ENCODE results near the gene SLC38A3. TPM values are rescaled to one million over a fixed set of nuclear protein-coding genes. Genes with fewer than 3 reads are reported as not detected.

SLC38A3 gene
- total RNA-seq: not detected in 2 replicates
- total RNA-seq (2013): 0.05 TPM
- polyA plus RNA-seq: 0.17 TPM in 1 of 2 replicates, not detected in the other
- not detected in 2 replicates for polyA minus RNA-seq

GRCh38 chr3:50204804-50205412 lies at the start of gene SLC38A3:
TSS of gene SLC38A3 (plus strand) at chr3:50205271. CDS start at chr3:50214200, 8,929 bp downstream.
- peak within 1 kb of the TSS; percentile 56 for H2AFZ ChIP-seq (ENCODE audit: insufficient read depth, low read depth, low read length, poor library complexity, severe bottlenecking)
- intact Hi-C loops (cut with micrococcal nuclease): no loop called here
- peaks cover 15 to 23% of the 10 kb centered on the region in 2 donors for H3K4me1 ChIP-seq (ENCODE audit: control insufficient read depth in 2 of 2, insufficient read depth in 2 of 2, low read length in 2 of 2)
- peak within 1 kb of the TSS; percentile 47 for H3K4me3 Mint-ChIP-seq
- H3K27ac ChIP-seq (ENCODE audit: low read length in 2 of 2): no peak within 1 kb of the TSS
- ATAC-seq (ENCODE audit: low read depth) (peak; percentile 32), DNase-seq (no peak)
- WGBS (ENCODE audit: insufficient coverage): 2% methylated on average over 34 of the region's 41 CpGs
- peak within 1 kb of the TSS in 3 of 5 experiments; percentile 9 to 25 (median 10) for H3K4me3 ChIP-seq (ENCODE audit: control extremely low read depth in 1 of 5, extremely low read depth in 1 of 5, insufficient read depth in 1 of 5, low read depth in 2 of 5, low read length in 4 of 5)
- no peaks in the 10 kb centered on the region for H3K9me3 Mint-ChIP-seq (ENCODE audit: insufficient read depth)
- peaks cover 2% of the 10 kb centered on the region for H3K4me1 Mint-ChIP-seq
- H3K4me2 ChIP-seq (replicated peaks; ENCODE audit: low read depth, low read length, poor library complexity, severe bottlenecking): peak within 1 kb of the TSS; percentile 74
- H3K27me3 Mint-ChIP-seq: peaks cover 45% of the 10 kb centered on the region
- peaks cover 0 to 14% (median 0%) of the 10 kb centered on the region in 3 donors for H3K9me3 ChIP-seq (ENCODE audit: control extremely low read depth in 1 of 3, control insufficient read depth in 2 of 3, insufficient read depth in 1 of 3, low read length in 2 of 3)
- H3K9ac ChIP-seq (ENCODE audit: low read length): no peak within 1 kb of the TSS
- ChIA-PET POLR2A (no interaction called here), CTCF (interaction anchor here (0.5 to 4.3 kb wide), 2 partner anchors 10 to 151 kb away, joined by 4 to 27 read pairs; no protein-coding TSS in a partner anchor)
- H4K20me1 ChIP-seq (ENCODE audit: control insufficient read depth, insufficient read depth, low read length, poor library complexity, severe bottlenecking): no peaks in the 10 kb centered on the region
- no peak within 1 kb of the TSS for H3K27ac Mint-ChIP-seq
- H3K36me3 ChIP-seq (replicated peaks in 1 of 2; ENCODE audit: control extremely low read depth in 1 of 2, control insufficient read depth in 1 of 2, extremely low read depth in 1 of 2, insufficient read depth in 2 of 2, low read length in 1 of 2): no peaks in the 10 kb centered on the region
- TF ChIP-seq CTCF (IDR thresholded peaks at IDR 0.05): no peak
- no peak for TF ChIP-seq EZH2 (IDR thresholded peaks at IDR 0.05; ENCODE audit: borderline replicate concordance, insufficient read depth, low read depth, low read length, poor library complexity, severe bottlenecking)
- no peaks in the 10 kb centered on the region for H3K79me2 ChIP-seq (ENCODE audit: control insufficient read depth, insufficient read depth, low read length)
- H3K27me3 ChIP-seq (replicated peaks in 1 of 4; ENCODE audit: control extremely low read depth in 1 of 4, control insufficient read depth in 3 of 4, insufficient read depth in 4 of 4, low read length in 3 of 4): peaks cover 0 to 63% (median 26%) of the 10 kb centered on the region in 4 experiments

GRCh38 chr3:50155491-50155878 lies 49.6 kb upstream of the SLC38A3 start:
- Histone ChIP-seq H3K36me3 (replicated peaks in 1 of 2; ENCODE audit: control extremely low read depth in 1 of 2, control insufficient read depth in 1 of 2, extremely low read depth in 1 of 2, insufficient read depth in 2 of 2, low read length in 1 of 2) (no peaks in the 10 kb centered on the region), H3K27me3 (replicated peaks in 1 of 4; ENCODE audit: control extremely low read depth in 1 of 4, control insufficient read depth in 3 of 4, insufficient read depth in 4 of 4, low read length in 3 of 4) (peaks cover 0 to 48% (median 19%) of the 10 kb centered on the region in 4 experiments), H3K9me3 (ENCODE audit: control extremely low read depth in 1 of 3, control insufficient read depth in 2 of 3, insufficient read depth in 1 of 3, low read length in 2 of 3) (peaks cover 0 to 6% (median 0%) of the 10 kb centered on the region in 3 donors), H3K4me1 (ENCODE audit: control insufficient read depth in 2 of 2, insufficient read depth in 2 of 2, low read length in 2 of 2) (peaks cover 14 to 20% of the 10 kb centered on the region in 2 donors), H2AFZ (ENCODE audit: insufficient read depth, low read depth, low read length, poor library complexity, severe bottlenecking) (no peak overlapping the region), H4K20me1 (ENCODE audit: control insufficient read depth, insufficient read depth, low read length, poor library complexity, severe bottlenecking) (peaks cover 9% of the 10 kb centered on the region), H3K79me2 (ENCODE audit: control insufficient read depth, insufficient read depth, low read length) (no peaks in the 10 kb centered on the region), H3K4me3 (ENCODE audit: control extremely low read depth in 1 of 5, extremely low read depth in 1 of 5, insufficient read depth in 1 of 5, low read depth in 2 of 5, low read length in 4 of 5) (peak overlapping the region in 2 of 5 experiments; percentile 11 to 50), H3K9ac (ENCODE audit: low read length) (peak overlapping the region; percentile 51), H3K4me2 (replicated peaks; ENCODE audit: low read depth, low read length, poor library complexity, severe bottlenecking) (peak overlapping the region; percentile 98), H3K27ac (ENCODE audit: low read length in 2 of 2) (no peak overlapping the region)
- ChIA-PET CTCF (interaction anchor here (1.0 kb wide), 1 partner anchor 39 kb away, joined by 3 read pairs; no protein-coding TSS in a partner anchor), POLR2A (no interaction called here)
- H3K4me1 Mint-ChIP-seq: peaks cover 15% of the 10 kb centered on the region
- DNase-seq (no peak), ATAC-seq (ENCODE audit: low read depth) (no peak)
- no peak for TF ChIP-seq CTCF (IDR thresholded peaks at IDR 0.05)
- TF ChIP-seq EZH2 (IDR thresholded peaks at IDR 0.05; ENCODE audit: borderline replicate concordance, insufficient read depth, low read depth, low read length, poor library complexity, severe bottlenecking): no peak
- H3K9me3 Mint-ChIP-seq (ENCODE audit: insufficient read depth): no peaks in the 10 kb centered on the region
- WGBS (ENCODE audit: insufficient coverage): 2% methylated on average over 34 of the region's 37 CpGs
- peak overlapping the region; percentile 26 for H3K27ac Mint-ChIP-seq
- H3K4me3 Mint-ChIP-seq: peak overlapping the region; percentile 86
- peaks cover 32% of the 10 kb centered on the region for H3K27me3 Mint-ChIP-seq
- intact Hi-C loops (cut with micrococcal nuclease): loop anchor here (1.0 to 2.0 kb wide), 2 partner anchors 37 to 71 kb away; no protein-coding TSS in a partner anchor

Measured in B cell (primary cell).